Ureter (tissue), 1 donor: ENCODE measurements around the gene OR5K4. TPM values are rescaled to one million over a fixed set of nuclear protein-coding genes. Genes with fewer than 3 reads are reported as not detected.
"Not testable (repeated sequence)": the region's sequence is repeated elsewhere in the genome, so short reads cannot be mapped to it uniquely, and the experiment has no call there.

Source experiments
- DNase-seq: peaks from one replicate; pipeline ENCODE4 v3.0.0-alpha.2; 2020; ENCODE audit warnings: low spot score
- total RNA-seq: library from RNA; stranded (reverse); gene quantifications from one replicate; pipeline ENCODE4 v1.2.4, GENCODE V29; 2023
- donor health status: DM: yes; HTN: yes; CAD: no.

OR5K4 gene
- total RNA-seq, 1 donor from 2014 or later: not detected

GRCh38 chr3:98371186-98371585, 17.5 kb downstream of the OR5K4 start:
- DNase-seq: no peak

- DNase-seq: no peak
Observed at GRCh38 chr3:98371853-98372252, 18.2 kb downstream of the OR5K4 start.

GRCh38 chr3:98372445-98372844, 18.8 kb downstream of the OR5K4 start:
- DNase-seq: no peak

- no peak for DNase-seq
Observed at GRCh38 chr3:98376631-98377030, 23.0 kb downstream of the OR5K4 start.

- no peak for DNase-seq
Observed at GRCh38 chr3:98388147-98388546, 34.5 kb downstream of the OR5K4 start.

- DNase-seq: no peak
Observed at GRCh38 chr3:98390366-98390765, 36.7 kb downstream of the OR5K4 start, which contains the start of gene OR5K3. TSS of gene OR5K3 (plus strand) at chr3:98390666. CDS start at chr3:98390666, 0 bp downstream.

- DNase-seq: no peak
Observed at GRCh38 chr3:98395101-98395500, 41.4 kb downstream of the OR5K4 start.

GRCh38 chr3:98396482-98396881, 42.8 kb downstream of the OR5K4 start:
- DNase-seq: not testable (repeated sequence)

GRCh38 chr3:98398513-98398912, 44.9 kb downstream of the OR5K4 start:
- no peak for DNase-seq

- no peak for DNase-seq
Observed at GRCh38 chr3:98402507-98402906, 48.9 kb downstream of the OR5K4 start.

- no peak for DNase-seq
Observed at GRCh38 chr3:98404010-98404409, 50.4 kb downstream of the OR5K4 start.

Other genes starting within 250 kb of the OR5K4 start
- 0.13 TPM for gene OR5H1, start 223.1 kb upstream of the OR5K4 start, total RNA-seq
- gene OR5H14, start 206.4 kb upstream of the OR5K4 start, total RNA-seq: not detected
- not detected for gene OR5H15, start 187.2 kb upstream of the OR5K4 start, total RNA-seq
- not detected for gene OR5H6, start 89.6 kb upstream of the OR5K4 start, total RNA-seq
- not detected for gene OR5H2, start 71.3 kb upstream of the OR5K4 start, total RNA-seq
- gene OR5K3, start 36.8 kb downstream of the OR5K4 start, total RNA-seq: not detected
- gene OR5K1, start 109.3 kb downstream of the OR5K4 start, total RNA-seq: not detected
- gene OR5K2, start 143.8 kb downstream of the OR5K4 start, total RNA-seq: not detected
- 90.2 TPM for gene CLDND1, start 169.0 kb downstream of the OR5K4 start, total RNA-seq
- gene GPR15, start 178.1 kb downstream of the OR5K4 start, total RNA-seq: 4.0 TPM
- gene CPOX, start 239.8 kb downstream of the OR5K4 start, total RNA-seq: 17.5 TPM